Kidney capillary endothelial cell (primary cell): ENCODE measurements around the gene GOLGA6L9.
"Not testable (repeated sequence)": the region's sequence is repeated elsewhere in the genome, so short reads cannot be mapped to it uniquely, and the experiment has no call there.

ENCODE experiments used
- DNase-seq: peaks from one replicate; pipeline ENCODE4 v3.0.0-alpha.2; 2018; ENCODE audit warnings: low spot score

The GOLGA6L9 gene

DNA sequence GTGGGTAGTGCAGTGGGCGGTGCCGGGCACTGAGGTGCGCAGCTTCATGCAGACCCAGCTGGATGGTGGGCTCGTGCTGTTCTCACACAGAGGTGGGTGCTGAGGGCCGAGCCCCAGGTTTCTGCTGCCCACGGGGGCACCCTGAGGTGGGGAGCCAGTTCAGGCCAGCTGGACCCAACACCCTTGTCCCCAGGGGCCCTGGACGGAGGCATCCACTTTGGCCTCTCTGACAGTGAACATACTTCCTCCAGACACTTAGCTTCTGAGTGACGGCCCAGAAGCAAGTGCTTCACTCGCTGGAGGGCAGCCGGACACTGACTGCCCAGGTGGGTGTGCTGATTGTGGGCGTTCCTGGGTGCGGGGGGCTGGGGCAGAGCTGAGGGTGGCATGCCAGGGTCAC is 39.8 kb downstream of the GOLGA6L9 start:
- not testable (repeated sequence) for DNase-seq

- not testable (repeated sequence) for DNase-seq
Measured at GRCh38 chr15:82472269-82472982, 42.8 kb downstream of the GOLGA6L9 start.

DNA sequence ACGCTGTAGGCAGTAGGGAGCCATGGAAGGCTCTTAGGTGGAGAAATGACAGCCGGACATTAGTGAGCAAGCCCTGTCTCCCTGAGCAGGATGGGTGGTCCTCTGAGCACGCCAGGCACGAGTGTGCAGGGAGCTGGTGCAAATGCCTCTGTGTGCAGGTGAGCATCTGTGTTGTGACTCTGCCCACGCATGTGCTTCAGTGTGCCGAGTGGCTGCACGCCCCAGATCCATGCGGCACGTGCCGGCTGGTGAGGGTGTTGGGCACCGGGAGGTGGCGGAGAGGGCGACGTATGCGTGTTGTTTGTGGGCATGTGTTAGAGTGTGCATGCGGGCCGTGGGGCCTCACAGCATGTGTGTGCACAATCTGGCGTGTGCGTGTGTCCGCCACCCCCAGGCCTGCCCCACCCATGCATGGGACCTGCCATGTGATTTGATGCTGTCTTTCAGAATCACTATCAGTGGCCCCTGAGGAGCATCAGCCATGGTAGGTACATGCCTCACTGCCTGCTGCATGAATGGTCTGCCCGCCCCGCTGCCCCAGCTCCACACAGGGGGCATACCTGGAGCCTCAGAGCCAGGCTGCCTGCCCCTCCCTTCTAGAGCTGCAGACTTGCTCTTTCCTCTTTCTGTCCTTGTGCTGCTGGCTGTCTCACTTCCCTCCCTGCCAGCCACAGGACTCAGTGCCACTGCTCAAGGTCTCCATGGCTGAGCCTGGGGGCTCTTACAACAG is 45.1 kb downstream of the GOLGA6L9 start:
- not testable (repeated sequence) for DNase-seq

- DNase-seq = not testable (repeated sequence)
Measured at GRCh38 chr15:82475345-82475967, 45.8 kb downstream of the GOLGA6L9 start.

GRCh38 chr15:82476697-82477342 is 47.2 kb downstream of the GOLGA6L9 start:
- DNase-seq = not testable (repeated sequence)

GRCh38 chr15:82477343-82478057 is 47.9 kb downstream of the GOLGA6L9 start:
- not testable (repeated sequence) for DNase-seq
